ENCODE measurements around the gene TNK1. TPM values are rescaled to one million over a fixed set of nuclear protein-coding genes. Genes with fewer than 3 reads are reported as not detected.

The TNK1 gene
- total and polyA plus RNA-seq, 2 donors, result 1.2 to 4.8 TPM

DNA sequence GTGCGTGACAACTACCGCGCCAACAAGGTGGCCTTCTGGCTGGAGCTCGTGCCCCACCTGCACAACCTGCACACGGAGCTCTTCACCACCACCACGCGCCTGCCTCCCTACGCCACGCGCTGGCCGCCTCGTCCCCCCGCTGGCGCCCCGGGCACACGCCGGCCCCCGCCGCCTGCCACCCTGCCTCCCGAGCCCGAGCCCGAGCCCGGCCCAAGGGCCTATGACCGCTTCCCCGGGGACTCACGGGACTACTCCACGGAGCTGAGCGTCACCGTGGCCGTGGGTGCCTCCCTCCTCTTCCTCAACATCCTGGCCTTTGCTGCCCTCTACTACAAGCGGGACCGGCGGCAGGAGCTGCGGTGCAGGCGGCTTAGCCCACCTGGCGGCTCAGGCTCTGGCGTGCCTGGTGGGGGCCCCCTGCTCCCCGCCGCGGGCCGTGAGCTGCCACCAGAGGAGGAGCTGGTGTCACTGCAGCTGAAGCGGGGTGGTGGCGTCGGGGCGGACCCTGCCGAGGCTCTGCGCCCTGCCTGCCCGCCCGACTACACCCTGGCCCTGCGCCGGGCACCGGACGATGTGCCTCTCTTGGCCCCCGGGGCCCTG lies 36.3 kb downstream of the TNK1 start:
- Histone ChIP-seq H3K4me3 (ENCODE audit: low read depth, low read length) (no peak overlapping the region), H3K4me1 (ENCODE audit: insufficient read depth) (no peaks in the 10 kb centered on the region), H3K36me3 (ENCODE audit: insufficient read depth) (no peaks in the 10 kb centered on the region), H3K27ac (ENCODE audit: low read depth) (no peak overlapping the region)
- WGBS, result 94% methylated on average over 54 of the region's 54 CpGs
- no peak for DNase-seq (ENCODE audit: extremely low spot score)

DNA sequence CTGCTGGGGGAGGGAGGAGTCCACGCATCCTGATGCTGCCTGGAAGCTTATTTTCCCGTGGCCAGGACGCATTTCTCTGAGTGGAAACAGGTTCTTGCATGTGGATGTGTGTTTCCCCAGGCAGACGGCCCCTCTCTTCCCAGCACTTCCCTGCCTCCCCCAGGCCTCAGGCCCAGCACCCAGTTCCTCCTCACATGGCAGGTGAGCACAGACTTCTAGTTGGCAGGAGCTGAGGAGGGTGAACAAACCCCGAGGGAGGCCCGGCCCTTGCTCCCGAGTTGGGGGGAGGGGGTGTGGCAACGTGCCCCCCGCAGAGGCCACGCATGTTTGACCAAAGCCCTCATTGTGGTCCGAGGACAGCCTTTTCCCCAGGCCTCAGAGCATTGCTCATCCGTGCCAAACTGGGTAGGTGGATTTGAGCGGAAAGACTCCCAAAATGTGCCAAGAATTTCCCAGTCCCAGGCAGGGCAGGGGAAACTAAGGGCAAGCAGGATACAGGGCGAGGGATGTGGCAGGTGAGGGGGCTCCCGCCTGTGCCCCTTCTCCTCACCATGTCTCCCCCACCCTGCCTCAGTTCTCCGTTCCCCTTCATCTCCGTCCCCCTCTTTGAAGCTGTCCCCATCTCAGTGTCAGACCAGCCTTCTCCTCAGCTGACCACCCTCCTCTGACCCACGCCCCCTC lies 37.7 kb downstream of the TNK1 start:
- Histone ChIP-seq H3K36me3 (ENCODE audit: insufficient read depth) (no peaks in the 10 kb centered on the region), H3K4me3 (ENCODE audit: low read depth, low read length) (no peak overlapping the region), H3K27ac (ENCODE audit: low read depth) (no peak overlapping the region), H3K4me1 (ENCODE audit: insufficient read depth) (no peaks in the 10 kb centered on the region)
- WGBS, result 68% methylated on average over 18 of the region's 18 CpGs
- DNase-seq (ENCODE audit: extremely low spot score), result no peak

DNA sequence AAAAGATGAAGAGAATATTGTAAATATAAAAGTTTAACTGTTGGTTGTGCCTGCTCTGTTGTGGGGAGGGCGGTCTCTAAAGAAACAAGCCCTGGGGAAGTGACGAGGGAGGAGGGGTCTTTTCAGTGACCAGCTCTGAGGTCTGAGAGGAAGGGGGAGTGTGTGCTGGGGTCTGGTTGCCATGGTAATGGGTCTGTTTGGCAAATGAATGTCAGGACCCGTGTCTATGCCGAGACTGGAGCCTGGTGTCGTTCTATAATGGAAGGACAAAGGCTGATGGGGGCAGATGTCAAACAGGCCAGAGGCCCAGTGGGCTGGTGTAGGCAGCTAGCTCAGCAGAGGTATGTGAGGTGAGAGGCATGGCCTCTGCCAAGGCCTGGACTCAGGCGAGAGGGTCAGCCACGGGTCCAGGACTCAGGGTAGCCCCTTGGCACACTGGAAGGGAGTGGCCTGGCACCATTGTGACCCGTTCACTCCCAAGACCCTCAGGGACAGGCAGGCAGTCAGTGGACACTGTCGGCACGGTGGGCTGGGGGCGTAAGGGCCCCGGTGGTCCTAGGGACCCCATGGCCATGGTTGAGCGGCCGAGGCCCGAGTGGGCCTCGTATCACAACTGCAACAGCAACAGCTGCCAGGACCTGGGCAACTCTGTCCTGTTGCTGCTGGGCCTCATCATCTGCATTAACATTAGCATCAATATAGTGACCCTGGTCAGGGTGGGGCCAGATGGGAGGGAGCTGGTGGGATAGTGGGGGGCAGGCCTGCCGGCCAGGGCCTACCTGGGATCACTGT lies 39.1 kb downstream of the TNK1 start, which contains the start of gene SPEM1:
SPEM1 (plus strand) TSS at position 506 of the 792 bp plus-strand sequence; CDS start at position 567, 61 bp downstream.
- WGBS, result 71% methylated on average over 17 of the region's 17 CpGs
- Histone ChIP-seq H3K4me3 (ENCODE audit: low read depth, low read length) (no peak within 1 kb of the TSS), H3K27ac (ENCODE audit: low read depth) (no peak within 1 kb of the TSS), H3K36me3 (ENCODE audit: insufficient read depth) (no peaks in the 10 kb centered on the region), H3K4me1 (ENCODE audit: insufficient read depth) (no peaks in the 10 kb centered on the region)
- no peak for DNase-seq (ENCODE audit: extremely low spot score)

DNA sequence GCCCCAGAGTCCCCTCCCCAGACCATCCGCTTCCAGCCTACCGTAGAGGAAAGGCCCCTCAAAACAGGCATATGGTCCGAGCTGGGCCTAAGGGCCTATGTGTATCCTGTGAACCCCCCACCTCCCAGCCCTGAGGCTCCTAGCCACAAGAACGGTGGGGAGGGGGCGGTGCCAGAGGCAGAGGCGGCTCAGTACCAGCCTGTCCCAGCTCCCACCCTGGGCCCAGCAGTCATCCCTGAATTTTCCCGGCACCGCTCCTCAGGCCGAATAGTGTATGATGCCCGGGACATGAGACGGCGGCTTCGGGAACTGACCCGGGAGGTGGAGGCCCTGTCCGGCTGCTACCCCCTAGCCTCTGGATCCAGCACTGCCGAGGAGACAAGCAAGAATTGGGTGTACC lies 40.3 kb downstream of the TNK1 start:
- Histone ChIP-seq H3K4me1 (ENCODE audit: insufficient read depth) (no peaks in the 10 kb centered on the region), H3K27ac (ENCODE audit: low read depth) (no peak overlapping the region), H3K36me3 (ENCODE audit: insufficient read depth) (no peaks in the 10 kb centered on the region), H3K4me3 (ENCODE audit: low read depth, low read length) (no peak overlapping the region)
- 92% methylated on average over 16 of the region's 16 CpGs for WGBS
- no peak for DNase-seq (ENCODE audit: extremely low spot score)

DNA sequence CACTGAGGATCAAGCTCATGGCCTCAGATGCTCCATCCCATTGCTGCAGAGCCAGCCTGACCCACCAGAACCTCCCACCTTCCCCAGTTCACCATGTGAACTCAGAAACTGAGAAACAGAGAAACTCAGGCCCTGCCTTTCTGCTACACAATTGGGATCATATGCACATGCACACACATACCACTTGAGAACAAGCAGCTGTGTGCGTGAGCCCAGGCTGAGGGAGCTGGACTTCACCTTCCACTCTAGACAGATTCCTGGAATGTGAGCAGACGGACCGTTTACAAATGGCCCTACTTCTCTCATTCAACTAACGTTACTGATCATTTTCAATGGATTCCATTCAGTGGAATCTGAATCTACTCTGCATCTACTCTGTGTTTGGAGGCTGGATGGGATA lies 42.8 kb downstream of the TNK1 start:
- no peak overlapping the region for H3K4me3 ChIP-seq (ENCODE audit: low read depth, low read length)
- no peaks in the 10 kb centered on the region for H3K4me1 ChIP-seq (ENCODE audit: insufficient read depth)
- H3K27ac ChIP-seq (ENCODE audit: low read depth), result no peak overlapping the region
- WGBS, result 38% methylated on average over 4 of the region's 4 CpGs
- no peak for DNase-seq (ENCODE audit: extremely low spot score)
- H3K36me3 ChIP-seq (ENCODE audit: insufficient read depth), result no peaks in the 10 kb centered on the region

DNA sequence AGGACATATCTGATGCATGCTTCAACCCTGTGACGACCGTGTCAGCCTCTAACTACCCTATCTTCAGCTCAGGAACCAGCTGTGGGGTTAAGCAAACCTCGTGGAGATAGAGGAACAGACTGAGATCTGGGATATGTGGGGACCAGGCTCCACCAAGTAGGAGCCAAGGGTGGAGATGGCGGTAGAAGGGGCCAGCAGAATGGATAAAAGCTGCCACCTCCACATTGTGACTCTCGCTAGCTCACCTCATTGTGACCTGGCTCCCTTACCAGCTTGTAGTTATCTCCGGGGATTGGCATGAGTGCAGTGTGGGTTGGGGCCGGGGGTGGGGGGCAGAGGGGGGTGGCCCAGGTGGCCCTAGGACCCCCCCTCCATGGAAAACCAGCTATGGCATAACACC lies 44.4 kb downstream of the TNK1 start, which contains the start of gene SPEM2:
SPEM2 (plus strand) TSS at position 301 of the 400 bp plus-strand sequence; CDS start at position 374, 73 bp downstream.
- WGBS, result 87% methylated on average over 7 of the region's 7 CpGs
- H3K4me3 ChIP-seq (ENCODE audit: low read depth, low read length), result no peak within 1 kb of the TSS
- H3K36me3 ChIP-seq (ENCODE audit: insufficient read depth), result no peaks in the 10 kb centered on the region
- no peak for DNase-seq (ENCODE audit: extremely low spot score)
- H3K4me1 ChIP-seq (ENCODE audit: insufficient read depth), result no peaks in the 10 kb centered on the region
- no peak within 1 kb of the TSS for H3K27ac ChIP-seq (ENCODE audit: low read depth)

DNA sequence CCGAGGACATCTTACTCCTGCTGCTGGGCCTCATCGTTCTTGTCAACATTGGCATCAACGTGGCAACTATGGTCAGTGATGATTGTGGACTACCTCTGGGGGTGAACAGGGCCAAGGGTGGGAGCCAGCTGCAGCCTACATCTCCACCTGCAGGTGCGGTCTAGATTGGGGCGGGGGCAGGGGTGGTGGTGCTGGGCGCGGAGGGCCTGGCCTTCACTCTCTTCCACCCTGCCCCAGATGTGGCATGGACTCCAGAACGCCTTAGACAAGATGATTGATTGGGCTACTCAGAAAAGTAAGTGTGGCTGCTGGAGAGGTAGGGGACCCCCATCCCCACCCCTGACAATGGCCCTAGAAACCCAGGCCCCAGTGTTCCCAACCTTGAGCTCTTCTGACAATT lies 44.9 kb downstream of the TNK1 start:
- no peak overlapping the region for H3K27ac ChIP-seq (ENCODE audit: low read depth)
- WGBS, result 82% methylated on average over 8 of the region's 8 CpGs
- no peak for DNase-seq (ENCODE audit: extremely low spot score)
- no peaks in the 10 kb centered on the region for H3K36me3 ChIP-seq (ENCODE audit: insufficient read depth)
- H3K4me1 ChIP-seq (ENCODE audit: insufficient read depth), result no peaks in the 10 kb centered on the region
- no peak overlapping the region for H3K4me3 ChIP-seq (ENCODE audit: low read depth, low read length)

DNA sequence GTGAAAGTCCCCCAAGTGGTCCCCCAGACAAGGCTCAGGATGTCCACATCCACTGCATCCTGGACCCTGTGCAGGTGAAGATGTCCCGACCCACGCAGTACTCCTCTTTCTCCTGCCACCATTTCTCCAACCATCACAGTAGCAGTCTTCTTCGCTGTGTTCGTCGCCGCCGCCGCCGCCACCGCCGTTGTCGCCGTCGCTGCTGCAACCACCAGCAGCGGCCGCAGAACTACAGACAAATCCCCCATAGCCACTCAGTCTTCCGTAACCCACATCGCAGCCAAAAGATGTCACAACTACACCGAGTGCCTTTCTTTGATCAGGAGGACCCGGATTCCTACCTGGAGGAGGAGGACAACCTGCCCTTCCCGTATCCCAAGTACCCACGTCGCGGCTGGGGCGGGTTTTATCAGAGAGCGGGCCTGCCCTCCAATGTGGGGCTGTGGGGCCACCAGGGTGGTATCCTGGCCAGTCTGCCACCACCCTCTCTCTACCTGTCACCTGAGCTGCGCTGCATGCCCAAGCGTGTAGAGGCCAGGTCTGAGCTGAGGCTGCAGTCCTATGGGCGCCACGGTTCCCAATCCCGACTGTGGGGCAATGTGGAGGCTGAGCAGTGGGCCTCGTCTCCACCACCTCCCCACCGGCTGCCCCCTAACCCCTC lies 45.4 kb downstream of the TNK1 start:
- Histone ChIP-seq H3K4me3 (ENCODE audit: low read depth, low read length) (no peak overlapping the region), H3K27ac (ENCODE audit: low read depth) (no peak overlapping the region), H3K36me3 (ENCODE audit: insufficient read depth) (no peaks in the 10 kb centered on the region), H3K4me1 (ENCODE audit: insufficient read depth) (no peaks in the 10 kb centered on the region)
- 94% methylated on average over 33 of the region's 33 CpGs for WGBS
- DNase-seq (ENCODE audit: extremely low spot score), result no peak

DNA sequence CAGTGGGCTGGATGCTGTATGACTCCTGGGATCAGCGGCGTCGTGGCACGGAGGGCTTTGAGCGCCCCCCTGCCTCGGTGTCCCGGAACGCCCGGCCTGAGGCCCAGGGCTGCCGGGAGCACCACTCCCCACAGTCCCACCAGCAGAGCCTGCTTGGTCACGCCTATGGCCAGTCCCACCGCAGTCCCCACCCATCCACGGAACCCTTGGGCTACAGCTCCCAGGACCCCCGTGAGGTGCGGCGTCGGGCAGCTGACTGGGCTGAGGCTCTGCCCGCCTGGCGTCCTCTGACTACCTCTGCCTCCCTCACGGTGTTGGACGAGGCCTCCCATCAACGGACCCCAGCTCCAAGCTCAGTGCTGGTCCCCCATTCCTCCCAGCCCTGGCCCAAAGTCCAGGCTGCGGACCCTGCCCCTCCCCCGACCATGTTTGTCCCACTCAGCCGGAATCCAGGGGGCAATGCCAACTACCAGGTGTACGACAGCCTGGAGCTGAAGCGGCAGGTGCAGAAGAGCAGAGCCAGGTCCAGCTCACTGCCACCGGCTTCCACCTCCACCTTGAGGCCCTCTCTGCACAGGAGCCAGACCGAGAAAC lies 46.1 kb downstream of the TNK1 start:
- no peaks in the 10 kb centered on the region for H3K36me3 ChIP-seq (ENCODE audit: insufficient read depth)
- WGBS, result 90% methylated on average over 29 of the region's 29 CpGs
- H3K27ac ChIP-seq (ENCODE audit: low read depth), result no peak overlapping the region
- no peaks in the 10 kb centered on the region for H3K4me1 ChIP-seq (ENCODE audit: insufficient read depth)
- no peak for DNase-seq (ENCODE audit: extremely low spot score)
- no peak overlapping the region for H3K4me3 ChIP-seq (ENCODE audit: low read depth, low read length)

DNA sequence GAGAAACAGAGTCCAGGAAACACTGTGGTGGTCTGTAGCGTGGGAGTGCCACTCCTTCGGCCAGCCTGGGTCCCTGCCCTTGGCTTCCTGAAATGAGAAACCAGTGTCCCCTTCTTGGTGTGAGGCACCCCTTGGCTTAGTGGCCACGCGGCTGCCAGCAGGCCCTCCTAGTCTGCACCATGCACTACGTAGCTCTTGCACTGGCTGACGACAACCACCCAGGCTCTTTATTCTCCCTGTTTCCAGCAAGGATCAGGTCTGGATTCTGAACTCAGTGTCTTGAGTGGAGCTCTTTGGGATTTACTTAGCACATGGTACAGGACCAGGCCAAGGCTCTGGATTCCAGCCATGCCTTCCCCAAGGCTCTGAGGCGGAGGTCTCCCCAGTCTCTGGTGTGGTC lies 46.7 kb downstream of the TNK1 start:
- H3K4me3 ChIP-seq (ENCODE audit: low read depth, low read length), result no peak overlapping the region
- H3K36me3 ChIP-seq (ENCODE audit: insufficient read depth), result no peaks in the 10 kb centered on the region
- no peaks in the 10 kb centered on the region for H3K4me1 ChIP-seq (ENCODE audit: insufficient read depth)
- WGBS, result 89% methylated on average over 7 of the region's 7 CpGs
- no peak for DNase-seq (ENCODE audit: extremely low spot score)
- no peak overlapping the region for H3K27ac ChIP-seq (ENCODE audit: low read depth)

DNA sequence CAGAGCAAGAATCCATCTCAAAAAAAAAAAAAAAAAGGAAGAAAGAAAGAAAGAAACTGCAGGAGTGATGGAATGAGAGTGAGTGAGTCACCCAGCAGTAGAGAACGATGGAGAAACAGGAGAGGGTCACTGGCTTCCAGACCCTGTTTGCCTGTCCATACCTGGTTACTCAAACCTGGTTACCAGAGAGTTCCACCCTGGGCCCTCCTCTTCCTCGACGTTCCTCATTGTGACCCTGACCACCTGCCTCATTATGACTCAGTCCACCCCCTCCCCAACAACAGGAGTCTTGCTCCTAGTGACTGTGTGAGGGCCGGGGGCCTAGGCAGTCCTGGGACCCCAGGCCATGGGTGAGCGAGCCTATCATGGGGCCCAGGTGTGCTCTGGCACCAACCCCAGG lies 47.7 kb downstream of the TNK1 start, which contains the start of gene SPEM3:
SPEM3 (plus strand) TSS at position 301 of the 400 bp plus-strand sequence; CDS start at position 347, 46 bp downstream.
- Histone ChIP-seq H3K36me3 (ENCODE audit: insufficient read depth) (no peaks in the 10 kb centered on the region), H3K4me3 (ENCODE audit: low read depth, low read length) (no peak within 1 kb of the TSS), H3K27ac (ENCODE audit: low read depth) (no peak within 1 kb of the TSS), H3K4me1 (ENCODE audit: insufficient read depth) (no peaks in the 10 kb centered on the region)
- DNase-seq (ENCODE audit: extremely low spot score), result no peak
- 64% methylated on average over 5 of the region's 5 CpGs for WGBS

DNA sequence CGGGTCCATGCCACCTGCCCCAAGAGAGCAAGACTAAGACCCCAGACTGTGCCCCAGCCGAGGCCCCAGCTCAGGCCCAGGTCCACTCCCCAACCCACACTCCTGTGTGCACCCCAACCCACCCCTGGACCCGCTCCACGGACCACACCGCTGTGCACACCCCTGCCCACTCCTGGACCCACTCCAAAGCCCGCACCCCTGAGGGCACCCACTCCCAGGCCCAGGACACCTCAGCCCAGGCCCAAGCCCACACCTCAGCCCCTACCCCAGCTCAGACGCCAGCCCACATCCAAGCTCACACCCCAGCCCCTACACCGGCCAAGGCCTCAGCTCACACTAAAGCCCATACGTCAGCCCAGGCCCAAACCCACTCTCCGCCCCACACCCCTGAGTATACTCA lies 48.8 kb downstream of the TNK1 start:
- no peak for DNase-seq (ENCODE audit: extremely low spot score)
- Histone ChIP-seq H3K4me3 (ENCODE audit: low read depth, low read length) (no peak overlapping the region), H3K27ac (ENCODE audit: low read depth) (no peak overlapping the region), H3K4me1 (ENCODE audit: insufficient read depth) (no peaks in the 10 kb centered on the region), H3K36me3 (ENCODE audit: insufficient read depth) (no peaks in the 10 kb centered on the region)
- 93% methylated on average over 10 of the region's 10 CpGs for WGBS

DNA sequence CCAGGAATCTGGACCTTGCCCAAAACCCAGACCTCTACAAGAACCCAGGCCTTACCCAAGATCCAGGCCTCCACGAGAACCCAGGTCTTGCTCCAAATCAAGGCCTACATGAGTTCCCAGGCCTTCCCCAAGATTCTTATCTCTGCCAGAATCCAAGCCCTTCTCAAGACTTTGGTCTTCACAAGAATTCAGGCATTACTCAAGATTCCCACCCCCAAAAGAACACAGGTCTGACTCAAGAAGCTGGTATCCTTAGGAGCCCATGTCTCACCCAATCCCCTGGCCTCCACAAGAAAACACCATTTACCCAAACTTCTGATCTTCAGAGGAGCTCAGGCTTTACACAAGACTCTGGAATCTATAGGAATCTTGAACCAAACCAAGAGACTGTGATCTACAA lies 50.3 kb downstream of the TNK1 start:
- Histone ChIP-seq H3K36me3 (ENCODE audit: insufficient read depth) (no peaks in the 10 kb centered on the region), H3K27ac (ENCODE audit: low read depth) (no peak overlapping the region), H3K4me1 (ENCODE audit: insufficient read depth) (no peaks in the 10 kb centered on the region), H3K4me3 (ENCODE audit: low read depth, low read length) (no peak overlapping the region)
- WGBS, result 89% methylated on average over 1 of the region's 1 CpG
- no peak for DNase-seq (ENCODE audit: extremely low spot score)
